Upper lobe of right lung (tissue), 1 donor: ENCODE measurements around the gene CRYGS. TPM values are rescaled to one million over a fixed set of nuclear protein-coding genes. Genes with fewer than 3 reads are reported as not detected.
A peak's percentile ranks its signal among the peaks of the same experiment; 100 is the strongest.
"Not testable (repeated sequence)": the region's sequence is repeated elsewhere in the genome, so short reads cannot be mapped to it uniquely, and the experiment has no call there.

Experiments used
- ATAC-seq: fragments of 200-7000 bp; cut with Tn5 transposase; one replicate; pipeline ENCODE4 v1.9.1; 2020; ENCODE audit warnings: mild to moderate bottlenecking, moderate library complexity
- DNase-seq: peaks from one replicate; pipeline ENCODE4 v3.0.0-alpha.2; 2020
- H3K27ac ChIP-seq: fragments of 200-600 bp; one replicate; pipeline ENCODE4 v1.8.0; 2022
- H3K27me3 ChIP-seq: fragments of 200-600 bp; one replicate; pipeline ENCODE4 v1.8.0; 2022; ENCODE audit warnings: mild to moderate bottlenecking
- H3K36me3 ChIP-seq: fragments of 200-600 bp; one replicate; pipeline ENCODE4 v1.8.0; 2022
- H3K4me1 ChIP-seq: fragments of 200-600 bp; one replicate; pipeline ENCODE4 v1.8.0; 2022
- H3K4me3 ChIP-seq: fragments of 200-600 bp; one replicate; pipeline ENCODE4 v1.8.0; 2022; ENCODE audit warnings: mild to moderate bottlenecking
- H3K9me3 ChIP-seq: fragments of 200-600 bp; one replicate; pipeline ENCODE4 v1.8.0; 2022
- CTCF ChIP-seq: fragments of 200-600 bp; IDR thresholded peaks from one replicate; pipeline ENCODE4 v1.8.0; 2022; ENCODE audit warnings: antibody characterized with exemption
- intact Hi-C: fragments of 100-400 bp; cut with DNase I; formaldehyde crosslinking; loops from one replicate; pipeline ENCODE4 v1.11.0; 2022
- total RNA-seq: library from RNA; stranded (reverse); fragmentation: NEBNext Ultra II Directional; extraction: Animal tissue kit (Norgen Biotek cat#: 25700); gene quantifications from one replicate; pipeline ENCODE4 v1.2.1, GENCODE V29; 2021
- donor health status: DM: no; HTN: yes; CAD: no; lungs with severe emphysema.

The CRYGS gene
- total RNA-seq, 1 donor from 2014 or later = 3.8 TPM

GRCh38 chr3:186569779-186570095 is 25.6 kb upstream of the CRYGS start:
- no peak for TF ChIP-seq CTCF
- peaks cover 27% of the 10 kb centered on the region for H3K4me1 ChIP-seq
- DNase-seq = no peak
- peak overlapping the region; percentile 99 for H3K4me3 ChIP-seq
- peak overlapping the region; percentile 67 for H3K27ac ChIP-seq
- H3K36me3 ChIP-seq = peaks cover 23% of the 10 kb centered on the region
- no peak for ATAC-seq
- H3K9me3 ChIP-seq = no peaks in the 10 kb centered on the region
- H3K27me3 ChIP-seq = no peaks in the 10 kb centered on the region
- intact Hi-C loops = no loop called here

- intact Hi-C loops, H3K27me3 ChIP-seq, H3K27ac ChIP-seq, DNase-seq, H3K9me3 ChIP-seq, ATAC-seq: not testable (repeated sequence)
- peaks cover 27% of the 10 kb centered on the region for H3K4me1 ChIP-seq
- peak overlapping the region; percentile 99 for H3K4me3 ChIP-seq
- H3K36me3 ChIP-seq = peaks cover 20% of the 10 kb centered on the region
Observed at GRCh38 chr3:186569361-186569760, 25.2 kb upstream of the CRYGS start.

- H3K4me1 ChIP-seq = peaks cover 27% of the 10 kb centered on the region
Observed at GRCh38 chr3:186567072-186567921, 23.1 kb upstream of the CRYGS start, which contains the start of gene TBCCD1. Gene TBCCD1 (minus strand): TSS chr3:186567339. CDS start chr3:186564329, 3,010 bp downstream.

GRCh38 chr3:186566772-186567071 is 22.5 kb upstream of the CRYGS start:
- no peak for TF ChIP-seq CTCF
- H3K27ac ChIP-seq = peak overlapping the region; percentile 90
- DNase-seq (no peak), ATAC-seq (no peak)
- intact Hi-C loops = no loop called here
- H3K36me3 ChIP-seq = no peaks in the 10 kb centered on the region
- H3K4me3 ChIP-seq = peak overlapping the region; percentile 100
- peaks cover 23% of the 10 kb centered on the region for H3K4me1 ChIP-seq
- H3K9me3 ChIP-seq = no peaks in the 10 kb centered on the region
- H3K27me3 ChIP-seq = no peaks in the 10 kb centered on the region

More at GRCh38 chr3:186567072-186567921, 23.1 kb upstream of the CRYGS start, which contains the start of gene TBCCD1:
- Histone ChIP-seq H3K27ac (peak within 1 kb of the TSS; percentile 90), H3K9me3 (no peaks in the 10 kb centered on the region), H3K36me3 (peaks cover 1% of the 10 kb centered on the region), H3K27me3 (no peaks in the 10 kb centered on the region), H3K4me3 (peak within 1 kb of the TSS; percentile 100)
- peak; percentile 96 for DNase-seq
- intact Hi-C loops = no loop called here
- TF ChIP-seq CTCF = no peak
- peak; percentile 90 for ATAC-seq

- no peak overlapping the region for H3K4me3 ChIP-seq
- ATAC-seq (no peak), DNase-seq (no peak)
- H3K36me3 ChIP-seq = no peaks in the 10 kb centered on the region
- intact Hi-C loops = no loop called here
- no peak for TF ChIP-seq CTCF
- H3K27me3 ChIP-seq = no peaks in the 10 kb centered on the region
- H3K9me3 ChIP-seq = no peaks in the 10 kb centered on the region
- peaks cover 12% of the 10 kb centered on the region for H3K4me1 ChIP-seq
- H3K27ac ChIP-seq = no peak overlapping the region
Observed at GRCh38 chr3:186564586-186564985, 20.4 kb upstream of the CRYGS start.

GRCh38 chr3:186552408-186553031 is 8.3 kb upstream of the CRYGS start:
- no peaks in the 10 kb centered on the region for H3K27me3 ChIP-seq
- no peak overlapping the region for H3K27ac ChIP-seq
- no peak overlapping the region for H3K4me3 ChIP-seq
- H3K4me1 ChIP-seq = no peaks in the 10 kb centered on the region
- peaks cover 76% of the 10 kb centered on the region for H3K36me3 ChIP-seq
- H3K9me3 ChIP-seq = no peaks in the 10 kb centered on the region
- TF ChIP-seq CTCF = no peak
- peak; percentile 34 for ATAC-seq
- no peak for DNase-seq
- intact Hi-C loops = no loop called here
